Measurements from ENCODE around the gene SRPK3. TPM values are rescaled to one million over a fixed set of nuclear protein-coding genes. Genes with fewer than 3 reads are reported as not detected.
A peak's percentile ranks its signal among the peaks of the same experiment; 100 is the strongest.

The SRPK3 gene
- total and polyA plus RNA-seq, 4 donors: 0.05 TPM; not detected in 3

GRCh38 chrX:153793291-153793690 is 12.4 kb downstream of the SRPK3 start:
- no peak for TF ChIP-seq REST (IDR thresholded peaks at IDR 0.05)
- no peak for TF ChIP-seq FOXA1 (IDR thresholded peaks at IDR 0.05)
- TF ChIP-seq RXRA (IDR thresholded peaks at IDR 0.05): peak; percentile 69 to 78
- TF ChIP-seq NR2F2 (IDR thresholded peaks at IDR 0.05): peak; percentile 25
- no peak for TF ChIP-seq CTCF (IDR thresholded peaks at IDR 0.05; ENCODE audit: low read depth, low read length, missing input control)
- TF ChIP-seq ZBTB33 (IDR thresholded peaks at IDR 0.05): no peak
- TF ChIP-seq HNF4G (IDR thresholded peaks at IDR 0.05): no peak
- 10% methylated on average over 7 of the region's 7 CpGs for WGBS
- Histone ChIP-seq H3K36me3 (ENCODE audit: control insufficient read depth in 4 of 4, insufficient read depth in 3 of 4, low read depth in 1 of 4, low read length in 3 of 4) (peaks cover 0 to 16% (median 4%) of the 10 kb centered on the region in 4 donors), H3K4me3 (ENCODE audit: low read depth in 1 of 3, low read length in 3 of 3) (peak overlapping the region; percentile 84 to 91 (median 87)), H3K4me1 (ENCODE audit: control insufficient read depth in 4 of 4, insufficient read depth in 4 of 4, low read length in 3 of 4) (peaks cover 8 to 25% (median 17%) of the 10 kb centered on the region in 4 donors), H3K9ac (ENCODE audit: low read depth in 1 of 2, low read length in 2 of 2) (peak overlapping the region; percentile 62 to 76), H3K27ac (ENCODE audit: low read depth in 1 of 2, low read length in 2 of 2) (peak overlapping the region; percentile 76 to 86), H3K9me3 (ENCODE audit: control insufficient read depth in 4 of 4, low read length in 3 of 4) (peaks cover 0 to 3% (median 2%) of the 10 kb centered on the region in 4 donors), H3K27me3 (ENCODE audit: control insufficient read depth in 4 of 4, insufficient read depth in 4 of 4, low read length in 3 of 4) (no peaks in the 10 kb centered on the region)
- DNase-seq (ENCODE audit: low spot score): no peak

- Histone ChIP-seq H3K9me3 (ENCODE audit: control insufficient read depth in 4 of 4, low read length in 3 of 4) (peaks cover 0 to 3% (median 2%) of the 10 kb centered on the region in 4 donors), H3K27me3 (ENCODE audit: control insufficient read depth in 4 of 4, insufficient read depth in 4 of 4, low read length in 3 of 4) (no peaks in the 10 kb centered on the region), H3K4me3 (ENCODE audit: low read depth in 1 of 3, low read length in 3 of 3) (peak within 1 kb of the TSS; percentile 84 to 91 (median 87)), H3K27ac (ENCODE audit: low read depth in 1 of 2, low read length in 2 of 2) (peak within 1 kb of the TSS; percentile 76 to 86), H3K9ac (ENCODE audit: low read depth in 1 of 2, low read length in 2 of 2) (peak within 1 kb of the TSS; percentile 76 to 77), H3K36me3 (ENCODE audit: control insufficient read depth in 4 of 4, insufficient read depth in 3 of 4, low read depth in 1 of 4, low read length in 3 of 4) (peaks cover 0 to 20% (median 4%) of the 10 kb centered on the region in 4 donors), H3K4me1 (ENCODE audit: control insufficient read depth in 4 of 4, insufficient read depth in 4 of 4, low read length in 3 of 4) (peaks cover 8 to 25% (median 17%) of the 10 kb centered on the region in 4 donors)
- WGBS: under 1% methylated on average over 90 of the region's 92 CpGs
- DNase-seq (ENCODE audit: low spot score): peak; percentile 90
- TF ChIP-seq EGR1 (IDR thresholded peaks at IDR 0.05; ENCODE audit: low read depth in 2 of 2) (peak in 1 of 2 donors; percentile 14), YY1 (IDR thresholded peaks at IDR 0.05) (peak; percentile 98), ZBTB33 (IDR thresholded peaks at IDR 0.05) (peak; percentile 99), ATF3 (IDR thresholded peaks at IDR 0.05) (no peak), GABPA (IDR thresholded peaks at IDR 0.05 in 1 of 2, conservative IDR thresholded peaks at IDR 0.05 in 1 of 2) (peak in 1 of 2 donors; percentile 77), JUND (IDR thresholded peaks at IDR 0.05) (no peak), REST (IDR thresholded peaks at IDR 0.05) (peak; percentile 49), SP1 (IDR thresholded peaks at IDR 0.05) (peak; percentile 64), HNF4G (IDR thresholded peaks at IDR 0.05) (no peak), RAD21 (IDR thresholded peaks at IDR 0.05) (no peak)
These were observed 13.4 kb downstream of the SRPK3 start, which contains the start of the genes IDH3G and SSR4 for GRCh38 chrX:153794018-153794896. Gene IDH3G (minus strand): TSS chrX:153794375. CDS start chrX:153794326, 49 bp downstream. Gene SSR4 (plus strand): TSS chrX:153794668. CDS start chrX:153794688, 20 bp downstream.

Measured in liver (tissue), 9 donors.